Measurements from ENCODE around the gene HOXA4.

The HOXA4 gene

DNA sequence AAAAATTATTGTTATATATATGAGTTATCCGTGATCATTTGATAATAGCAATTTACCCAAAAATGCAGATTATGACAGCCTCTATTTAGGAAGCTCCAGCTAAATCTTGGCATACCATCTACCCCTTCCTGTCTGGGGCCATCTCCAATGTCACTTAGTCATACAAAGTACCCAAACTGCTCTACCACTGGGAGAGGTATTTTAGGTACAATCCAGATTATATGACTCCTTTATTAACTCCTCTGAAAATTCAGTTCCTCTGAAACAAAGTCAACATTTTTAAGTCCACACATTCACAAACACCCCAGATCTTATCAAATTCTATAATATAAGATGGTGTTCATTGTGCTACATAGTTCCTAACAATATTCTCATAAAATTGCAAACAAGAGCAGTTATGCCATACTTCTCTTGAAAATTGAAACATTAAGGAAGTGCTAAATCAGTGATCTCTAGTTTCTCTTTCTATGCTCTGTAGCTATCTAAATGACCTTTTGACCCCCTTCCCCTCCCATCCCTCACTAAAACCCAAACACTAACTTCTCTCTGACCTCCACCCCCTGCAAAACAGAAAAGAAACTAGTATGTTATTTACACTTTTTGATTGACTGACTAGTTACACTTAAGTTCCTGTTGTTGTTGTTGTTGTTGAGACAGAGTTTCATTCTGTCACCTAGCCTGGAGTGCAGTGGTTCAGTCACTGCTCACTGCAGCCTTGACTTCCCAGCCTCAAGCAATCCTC is 51.2 kb downstream of the HOXA4 start:
- Histone ChIP-seq H3K36me3 (ENCODE audit: control insufficient read depth, insufficient read depth, low read length) (no peaks in the 10 kb centered on the region), H3K27me3 (ENCODE audit: control insufficient read depth, insufficient read depth, low read length) (no peaks in the 10 kb centered on the region), H3K4me1 (ENCODE audit: control insufficient read depth, insufficient read depth, low read length) (peaks cover 5% of the 10 kb centered on the region), H3K9ac (ENCODE audit: low read length) (no peak overlapping the region), H3K4me3 (ENCODE audit: low read length) (no peak overlapping the region), H3K9me3 (ENCODE audit: control insufficient read depth, low read length) (no peaks in the 10 kb centered on the region)

DNA sequence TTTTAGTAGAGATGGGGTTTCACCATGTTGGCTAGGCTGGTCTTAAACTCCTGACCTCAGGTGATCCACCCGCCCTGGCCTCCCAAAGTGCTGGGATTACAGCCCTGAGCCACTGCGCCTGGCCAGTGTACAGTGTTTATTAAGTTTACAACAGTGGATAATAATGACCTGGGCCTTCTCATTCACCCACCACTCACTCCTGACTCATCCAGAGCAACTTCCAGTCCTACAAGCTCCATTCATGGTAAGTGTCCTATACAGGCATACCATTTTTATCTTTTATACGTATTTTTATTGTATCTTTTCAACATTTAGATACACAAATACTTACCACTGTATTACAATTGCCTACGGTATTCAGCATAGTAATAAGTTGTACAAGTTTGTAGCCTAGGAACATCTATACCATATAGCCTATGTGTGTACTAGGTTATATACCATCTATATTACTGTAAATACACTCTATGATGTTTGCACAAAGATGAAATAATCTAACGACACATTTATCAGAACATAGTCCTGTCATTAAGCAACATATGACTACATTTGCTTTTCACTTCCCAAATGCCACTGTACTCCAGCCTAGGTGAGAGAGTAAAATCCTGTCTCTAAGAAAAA is 51.8 kb downstream of the HOXA4 start:
- Histone ChIP-seq H3K9ac (ENCODE audit: low read length) (no peak overlapping the region), H3K36me3 (ENCODE audit: control insufficient read depth, insufficient read depth, low read length) (no peaks in the 10 kb centered on the region), H3K9me3 (ENCODE audit: control insufficient read depth, low read length) (no peaks in the 10 kb centered on the region), H3K4me1 (ENCODE audit: control insufficient read depth, insufficient read depth, low read length) (peaks cover 5% of the 10 kb centered on the region), H3K27me3 (ENCODE audit: control insufficient read depth, insufficient read depth, low read length) (no peaks in the 10 kb centered on the region), H3K4me3 (ENCODE audit: low read length) (no peak overlapping the region)
